IMR-90 (cell line): Measurements from ENCODE around the gene CTNNA1. TPM values are rescaled to one million over a fixed set of nuclear protein-coding genes. Genes with fewer than 3 reads are reported as not detected.

Experiments
- ATAC-seq: fragments of 200-7000 bp; cut with Tn5 transposase; 2 replicates; pipeline ENCODE4 v1.9.1; 2020; ENCODE audit warnings: low read depth, mild to moderate bottlenecking, moderate library complexity
- BruUV-seq: library from RNA; stranded (reverse); fragments of 400-500 nt; replicated peaks from 2 replicates; lab custom pipeline; 2021; lab: Mats Ljungman, UMichigan
- CTCF ChIA-PET: fragments of 300-600 bp; formaldehyde crosslinking; extraction: SDS; loops from one replicate; lab custom pipeline; 2021; ENCODE audit warnings: antibody characterized with exemption; lab: Yijun Ruan, JAX
- POLR2A ChIA-PET: fragments of 300-600 bp; sonication (Branson Sonifier 250); formaldehyde crosslinking; loops from one replicate; lab custom pipeline; 2022; ENCODE audit warnings: antibody characterized with exemption; ENCODE audit not compliant: unreplicated experiment; lab: Charles Lee
- DNase-seq: peaks from one replicate; pipeline ENCODE4 v3.0.0; 2013
- H2AFZ ChIP-seq: replicated peaks from 2 replicates; pipeline ENCODE3; 2013; ENCODE audit warnings: low read length, mild to moderate bottlenecking; ENCODE audit not compliant: poor library complexity
- H2AK5ac ChIP-seq: 2 replicates; pipeline ENCODE4 v1.6.1; 2013; ENCODE audit warnings: low read depth, low read length, inconsistent platforms
- H2AK9ac ChIP-seq: replicated peaks from 2 replicates; pipeline ENCODE3; 2013; ENCODE audit warnings: mild to moderate bottlenecking, low read depth, low read length, moderate library complexity; ENCODE audit not compliant: poor library complexity
- H2BK120ac ChIP-seq: 2 replicates; pipeline ENCODE4 v1.6.1; 2013; ENCODE audit warnings: low read depth, low read length, inconsistent platforms
- H2BK15ac ChIP-seq: 3 replicates; pipeline ENCODE4 v1.6.1; 2013; ENCODE audit warnings: low read depth, low read length, inconsistent platforms
- H2BK20ac ChIP-seq: 2 replicates; pipeline ENCODE4 v1.6.1; 2013; ENCODE audit warnings: low read depth, mild to moderate bottlenecking, inconsistent platforms, low read length, moderate library complexity
- H2BK5ac ChIP-seq: 2 replicates; pipeline ENCODE4 v1.6.1; 2013; ENCODE audit warnings: mild to moderate bottlenecking, low read depth, low read length, inconsistent platforms; ENCODE audit not compliant: poor library complexity, severe bottlenecking
- H3K14ac ChIP-seq: replicated peaks from 2 replicates; pipeline ENCODE4 v1.6.1; 2013; ENCODE audit warnings: low read depth, low read length, inconsistent platforms
- H3K18ac ChIP-seq: 2 replicates; pipeline ENCODE4 v1.6.1; 2013; ENCODE audit warnings: low read depth, low read length, control low read depth
- H3K23ac ChIP-seq: 2 replicates; pipeline ENCODE4 v1.6.1; 2013; ENCODE audit warnings: low read depth, low read length, inconsistent platforms
- H3K27ac ChIP-seq: 2 replicates; pipeline ENCODE4 v1.5.1; 2013; ENCODE audit warnings: mild to moderate bottlenecking, control low read depth, low read length; ENCODE audit not compliant: insufficient read depth
- H3K27me3 ChIP-seq: 2 replicates; pipeline ENCODE4 v1.6.1; 2013; ENCODE audit warnings: low read length; ENCODE audit not compliant: control insufficient read depth, insufficient read depth
- H3K36me3 ChIP-seq: 2 replicates; pipeline ENCODE4 v1.6.1; 2013; ENCODE audit warnings: low read length, mixed read lengths; ENCODE audit not compliant: control insufficient read depth, insufficient read depth
- H3K4ac ChIP-seq: 2 replicates; pipeline ENCODE4 v1.6.1; 2013; ENCODE audit warnings: low read depth, low read length, inconsistent platforms
- H3K4me1 ChIP-seq: 2 replicates; pipeline ENCODE4 v1.6.1; 2013; ENCODE audit warnings: low read length, mixed read lengths; ENCODE audit not compliant: control insufficient read depth, insufficient read depth
- H3K4me2 ChIP-seq: 2 replicates; pipeline ENCODE4 v1.6.1; 2013; ENCODE audit warnings: low read depth, mild to moderate bottlenecking, control low read depth, low read length, moderate library complexity
- H3K4me3 ChIP-seq: 2 replicates; pipeline ENCODE4 v1.5.1; 2013; ENCODE audit warnings: low read depth, mild to moderate bottlenecking, control low read depth, low read length, moderate library complexity; ENCODE audit not compliant: insufficient read depth
- H3K56ac ChIP-seq: 2 replicates; pipeline ENCODE4 v1.6.1; 2013; ENCODE audit warnings: low read length, inconsistent platforms; ENCODE audit not compliant: insufficient read depth; ENCODE audit errors: extremely low read depth
- H3K79me1 ChIP-seq, 2 experiments: 2 replicates each; pipeline ENCODE4 v1.6.1; 2013; ENCODE audit warnings: low read length in 2 of 2, inconsistent platforms in 1 of 2, low read depth in 1 of 2
- H3K9ac ChIP-seq: 2 replicates; pipeline ENCODE4 v1.6.1; 2013; ENCODE audit warnings: low read depth, low read length, control low read depth
- H3K9me1 ChIP-seq: 2 replicates; pipeline ENCODE4 v1.6.1; 2013; ENCODE audit warnings: low read length, inconsistent platforms; ENCODE audit not compliant: insufficient read depth
- H3K9me3 ChIP-seq: 2 replicates; pipeline ENCODE4 v1.6.1; 2013; ENCODE audit warnings: low read length; ENCODE audit not compliant: control insufficient read depth, insufficient read depth
- H4K20me1 ChIP-seq: 2 replicates; pipeline ENCODE4 v1.6.1; 2013; ENCODE audit warnings: low read length, inconsistent platforms; ENCODE audit not compliant: insufficient read depth
- H4K5ac ChIP-seq: 2 replicates; pipeline ENCODE4 v1.6.1; 2013; ENCODE audit warnings: mild to moderate bottlenecking, low read depth, low read length, control low read depth
- H4K8ac ChIP-seq, 2 experiments: 2 replicates each; pipeline ENCODE4 v1.6.1; 2013; ENCODE audit warnings: low read depth in 2 of 2, low read length in 2 of 2, control low read depth in 1 of 2, inconsistent platforms in 1 of 2
- H4K91ac ChIP-seq: 2 replicates; pipeline ENCODE4 v1.6.1; 2013; ENCODE audit warnings: low read depth, low read length, inconsistent platforms; ENCODE audit not compliant: insufficient read depth
- RFX5 ChIP-seq: IDR thresholded peaks from 2 replicates; pipeline ENCODE4 v1.8.0; 2012; ENCODE audit warnings: low read depth, mild to moderate bottlenecking, low read length, moderate library complexity
- WGBS, 2 experiments: methylation state at CpG; one replicate each; pipeline versions ENCODE4 v1.1.5 to v1.1.7; 2013; ENCODE audit warnings: missing lambda C conversion rate in 2 of 2; ENCODE audit not compliant: insufficient read length in 1 of 2; ENCODE audit errors: extremely low coverage in 2 of 2; 5-methylcytosine and 5-hydroxymethylcytosine counted together
- dilution Hi-C: fragments of 300-500 bp; cut with HindIII; formaldehyde crosslinking; loops from one replicate; pipeline ENCODE4 v1.14.3; 2018; ENCODE audit warnings: low sequenced_read_pairs; ENCODE audit not compliant: unreplicated experiment
- in situ Hi-C: fragments of 300-500 bp; cut with MboI; formaldehyde crosslinking; loops from 3 replicates; pipeline ENCODE4 v1.14.3; 2019; ENCODE audit warnings: low sequenced_read_pairs, inconsistent platforms, mixed read lengths
- intact Hi-C: fragments of 100-400 bp; cut with micrococcal nuclease; formaldehyde crosslinking; loops from 2 replicates; pipeline ENCODE4 v1.10.0; 2022
- polyA plus RNA-seq, 3 experiments: library from polyadenylated mRNA; depleted of rRNA; stranded (reverse); fragments of >200 nt; gene quantifications; 2 replicates each; pipeline ENCODE4 v1.2.3, GENCODE V29; 2012; ENCODE audit warnings: low replicate concordance in 1 of 3
- total RNA-seq: library from RNA; depleted of rRNA; stranded (reverse); fragments of >200 nt; gene quantifications from 2 replicates; pipeline ENCODE4 v1.2.3, GENCODE V29; 2012
- TF ChIP-seq, protein P1 (sequence below): fragments of 150-350 bp; IDR thresholded peaks from 2 replicates; pipeline ENCODE4 v1.6.1; 2017; ENCODE audit warnings: mild to moderate bottlenecking, antibody characterized with exemption, low read length, low read depth

Gene CTNNA1
- total and polyA plus RNA-seq, 2 of the 4 experiments (the other 2 are of a cell fraction), result 220 to 471 TPM

DNA sequence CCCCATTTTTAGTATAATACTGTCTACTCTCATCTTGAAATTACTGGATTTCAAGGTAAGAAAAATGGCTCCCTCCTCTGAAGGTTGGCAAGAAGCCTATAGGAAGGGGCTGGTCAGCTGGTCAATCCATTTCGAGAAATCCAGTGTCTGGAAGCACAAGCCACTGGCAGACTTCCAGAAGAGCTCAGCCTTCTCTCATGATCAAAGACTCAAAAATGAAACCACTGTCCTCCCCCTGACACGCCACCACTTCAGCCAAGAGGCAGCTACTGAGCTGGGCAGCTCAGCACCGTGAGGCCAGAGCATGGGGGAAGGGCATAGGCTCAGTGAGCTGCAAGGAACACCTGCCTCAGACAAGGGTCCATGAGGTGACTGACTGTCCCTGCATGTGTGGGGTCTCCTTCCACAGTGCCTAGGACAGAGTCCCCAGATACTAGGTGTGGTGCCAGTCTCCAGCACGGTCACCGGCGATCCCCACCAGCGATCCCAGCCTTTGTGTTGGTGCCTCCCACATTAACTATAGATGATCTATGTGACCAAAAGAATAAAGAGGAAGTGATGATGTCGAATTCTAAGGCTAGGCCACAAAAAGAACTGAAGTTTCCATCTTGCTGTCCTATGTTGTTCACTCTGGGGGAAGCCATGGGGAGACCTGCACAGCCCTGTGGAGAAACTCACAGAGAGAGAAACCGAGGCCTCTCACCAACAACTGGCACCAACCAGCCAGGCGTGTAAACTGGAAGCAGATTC lies 222.0 kb downstream of the CTNNA1 start:
- peak; percentile 84 for DNase-seq
- peaks cover 9% of the 10 kb centered on the region for H3K4me1 ChIP-seq
- no peaks in the 10 kb centered on the region for H4K20me1 ChIP-seq
- H3K9me1 ChIP-seq, result peaks cover 14% of the 10 kb centered on the region
- ChIA-PET CTCF (interaction anchor here (0.9 kb wide), 1 partner anchor 12 kb away, joined by 3 read pairs; no protein-coding TSS in a partner anchor), POLR2A (no interaction called here)
- H3K9ac ChIP-seq, result no peak overlapping the region
- no peak overlapping the region for H3K23ac ChIP-seq
- H3K27me3 ChIP-seq, result no peaks in the 10 kb centered on the region
- no peak overlapping the region; the same call in 1 of the 2 replicates for H3K14ac ChIP-seq
- peak overlapping the region; percentile 36 for H2BK5ac ChIP-seq
- H2AK9ac ChIP-seq, result no peak overlapping the region
- whole genome bisulfite sequencing, 2 experiments, result no CpG with 5 or more reads among the region's 10 CpGs
- H3K27ac ChIP-seq, result no peak overlapping the region
- no peak overlapping the region for H2BK120ac ChIP-seq
- H4K8ac ChIP-seq, result no peak overlapping the region; a peak in 1 of 4 replicates
- no peak overlapping the region for H4K91ac ChIP-seq
- H3K4ac ChIP-seq, result peak overlapping the region; percentile 64; the same call in 1 of the 2 replicates
- no peak overlapping the region for H3K4me2 ChIP-seq
- ATAC-seq, result peak; percentile 50
- H2BK20ac ChIP-seq, result peak overlapping the region; percentile 23; the same call in 1 of the 2 replicates
- dilution Hi-C loops, result no loop called here
- no TSS peak for BruUV-seq
- no peaks in the 10 kb centered on the region for H3K36me3 ChIP-seq
- H2AFZ ChIP-seq, result peak overlapping the region; percentile 17
- H3K79me1 ChIP-seq, result peaks cover 0 to 9% of the 10 kb centered on the region in 2 experiments; a peak in 1 of 4 replicates
- no peaks in the 10 kb centered on the region for H3K9me3 ChIP-seq
- peak overlapping the region; percentile 47; the same call in 1 of the 2 replicates for H2AK5ac ChIP-seq
- intact Hi-C loops, result no loop called here
- H3K18ac ChIP-seq, result no peak overlapping the region
- in situ Hi-C loops, result no loop called here
- H4K5ac ChIP-seq, result 0 out of 2 replicates have a peak overlapping the region, but pooled peaks have one; percentile 1
- TF ChIP-seq RFX5, result no peak
- TF ChIP-seq, protein P1, sequence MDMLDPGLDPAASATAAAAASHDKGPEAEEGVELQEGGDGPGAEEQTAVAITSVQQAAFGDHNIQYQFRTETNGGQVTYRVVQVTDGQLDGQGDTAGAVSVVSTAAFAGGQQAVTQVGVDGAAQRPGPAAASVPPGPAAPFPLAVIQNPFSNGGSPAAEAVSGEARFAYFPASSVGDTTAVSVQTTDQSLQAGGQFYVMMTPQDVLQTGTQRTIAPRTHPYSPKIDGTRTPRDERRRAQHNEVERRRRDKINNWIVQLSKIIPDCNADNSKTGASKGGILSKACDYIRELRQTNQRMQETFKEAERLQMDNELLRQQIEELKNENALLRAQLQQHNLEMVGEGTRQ, result peak; percentile 74
- no peak overlapping the region for H3K56ac ChIP-seq
- H3K4me3 ChIP-seq, result no peak overlapping the region
- H2BK15ac ChIP-seq, result no peak overlapping the region
